Common myeloid progenitor, CD34-positive (primary cell): ENCODE data around the gene CCL8.

ENCODE experiments used
- CTCF ChIA-PET: fragments of 350-600 bp; sonication (Branson Sonifier 250); formaldehyde crosslinking; loops from one replicate; lab custom pipeline; 2021; ENCODE audit warnings: antibody characterized with exemption; lab: Charles Lee
- POLR2A ChIA-PET: fragments of 350-600 bp; sonication (Branson Sonifier 250); formaldehyde crosslinking; loops from one replicate; lab custom pipeline; 2021; ENCODE audit warnings: antibody characterized with exemption; lab: Charles Lee
- DNase-seq, 3 donors: peaks; one replicate each; pipeline versions ENCODE4 v3.0.0 to v3.0.0-alpha.2; 2013
- H3K27ac ChIP-seq, 2 experiments: 1 replicate in 1 of 2; 2 replicates in 1 of 2; pipeline ENCODE4 v1.7.0; 2013; ENCODE audit warnings: inconsistent platforms in 2 of 2, low read length in 2 of 2, mild to moderate bottlenecking in 2 of 2, low read depth in 1 of 2, moderate library complexity in 1 of 2; ENCODE audit not compliant: severe bottlenecking in 2 of 2, insufficient read depth in 1 of 2, poor library complexity in 1 of 2
- H3K27me3 ChIP-seq, 5 experiments: replicated peaks in 2 of 5; 1 replicate in 3 of 5; 2 replicates in 2 of 5; pipeline versions ENCODE4 v1.6.1 to v1.7.0; 2013; ENCODE audit warnings: low read length in 4 of 5, mild to moderate bottlenecking in 2 of 5, moderate library complexity in 2 of 5, inconsistent platforms in 1 of 5; ENCODE audit not compliant: insufficient read depth in 5 of 5, control insufficient read depth in 4 of 5
- H3K36me3 ChIP-seq, 4 experiments: 1 replicate in 2 of 4; 2 replicates in 2 of 4; pipeline versions ENCODE4 v1.6.1 to v1.7.0; 2013; ENCODE audit warnings: low read length in 3 of 4, control low read depth in 1 of 4, mild to moderate bottlenecking in 1 of 4; ENCODE audit not compliant: control insufficient read depth in 4 of 4, insufficient read depth in 4 of 4
- H3K4me1 ChIP-seq, 4 experiments: 1 replicate in 3 of 4; 2 replicates in 1 of 4; pipeline versions ENCODE4 v1.6.1 to v1.7.1; 2013; ENCODE audit warnings: low read length in 3 of 4, mild to moderate bottlenecking in 3 of 4, control low read depth in 1 of 4, inconsistent platforms in 1 of 4, moderate library complexity in 1 of 4; ENCODE audit not compliant: control insufficient read depth in 4 of 4, insufficient read depth in 4 of 4; ENCODE audit errors: control extremely low read depth in 1 of 4
- H3K4me3 ChIP-seq, 7 experiments: 1 replicate in 4 of 7; 2 replicates in 3 of 7; pipeline versions ENCODE4 v1.5.1 to v1.7.0; 2013; ENCODE audit warnings: mild to moderate bottlenecking in 7 of 7, low read length in 6 of 7, moderate library complexity in 6 of 7, inconsistent platforms in 2 of 7, low read depth in 2 of 7, control low read depth in 1 of 7; ENCODE audit not compliant: insufficient read depth in 4 of 7, control insufficient read depth in 1 of 7; ENCODE audit errors: extremely low read depth in 1 of 7
- H3K9me3 ChIP-seq, 5 experiments: 1 replicate in 4 of 5; 2 replicates in 1 of 5; pipeline versions ENCODE4 v1.6.1 to v1.7.1; 2013; ENCODE audit warnings: low read length in 4 of 5, mild to moderate bottlenecking in 2 of 5, inconsistent platforms in 1 of 5, low read depth in 1 of 5, moderate library complexity in 1 of 5; ENCODE audit not compliant: control insufficient read depth in 4 of 5, insufficient read depth in 2 of 5; ENCODE audit errors: control extremely low read depth in 1 of 5
- WGBS: methylation state at CpG from one replicate; pipeline ENCODE4 v1.1.5; 2013; ENCODE audit not compliant: insufficient coverage; 5-methylcytosine and 5-hydroxymethylcytosine counted together

The CCL8 gene

GRCh38 chr17:34337701-34338100 lies 18.5 kb downstream of the CCL8 start:
- POLR2A ChIA-PET: no interaction called here
- no peak for DNase-seq
- Histone ChIP-seq H3K9me3 (no peaks in the 10 kb centered on the region), H3K4me1 (no peaks in the 10 kb centered on the region), H3K27ac (no peak overlapping the region), H3K27me3 (no peaks in the 10 kb centered on the region), H3K36me3 (no peaks in the 10 kb centered on the region), H3K4me3 (no peak overlapping the region)
- no CpG with 5 or more reads among the region's 1 CpG for WGBS
- CTCF ChIA-PET: no interaction called here

GRCh38 chr17:34339138-34339770 lies 20.0 kb downstream of the CCL8 start:
- 100% methylated on average over 1 of the region's 3 CpGs for WGBS
- Histone ChIP-seq H3K27me3 (no peaks in the 10 kb centered on the region), H3K4me1 (no peaks in the 10 kb centered on the region), H3K36me3 (no peaks in the 10 kb centered on the region), H3K9me3 (no peaks in the 10 kb centered on the region), H3K4me3 (no peak overlapping the region), H3K27ac (no peak overlapping the region)
- CTCF ChIA-PET: interaction anchor here (1.6 kb wide), 1 partner anchor 23 kb away, joined by 4 read pairs; no protein-coding TSS in a partner anchor
- DNase-seq: no peak
- POLR2A ChIA-PET: no interaction called here

GRCh38 chr17:34341916-34342315 lies 22.7 kb downstream of the CCL8 start:
- no peak for DNase-seq
- 98% methylated on average over 2 of the region's 2 CpGs for WGBS
- H3K27me3 ChIP-seq: no peaks in the 10 kb centered on the region
- no peaks in the 10 kb centered on the region for H3K36me3 ChIP-seq
- no peak overlapping the region for H3K27ac ChIP-seq
- no peak overlapping the region for H3K4me3 ChIP-seq
- H3K4me1 ChIP-seq: no peaks in the 10 kb centered on the region
- ChIA-PET POLR2A (no interaction called here), CTCF (interaction anchor here (1.4 kb wide), 1 partner anchor 141 kb away, joined by 4 read pairs; no protein-coding TSS in a partner anchor)
- no peaks in the 10 kb centered on the region for H3K9me3 ChIP-seq

- DNase-seq: no peak
- Histone ChIP-seq H3K4me1 (no peaks in the 10 kb centered on the region), H3K27ac (no peak overlapping the region), H3K36me3 (no peaks in the 10 kb centered on the region), H3K9me3 (no peaks in the 10 kb centered on the region), H3K27me3 (peaks cover 0 to 4% (median 0%) of the 10 kb centered on the region in 5 experiments), H3K4me3 (no peak overlapping the region)
- ChIA-PET CTCF (no interaction called here), POLR2A (no interaction called here)
- 68% methylated on average over 3 of the region's 4 CpGs for WGBS
These were observed 27.8 kb downstream of the CCL8 start for GRCh38 chr17:34347063-34347462.

GRCh38 chr17:34349751-34350150 lies 30.5 kb downstream of the CCL8 start:
- POLR2A ChIA-PET: interaction anchor here (0.6 to 0.7 kb wide), 2 partner anchors 13 to 41 kb away, joined by 3 to 4 read pairs; partner anchors contain the start of gene CCL1
- Histone ChIP-seq H3K9me3 (no peaks in the 10 kb centered on the region), H3K4me1 (no peaks in the 10 kb centered on the region), H3K4me3 (no peak overlapping the region), H3K36me3 (no peaks in the 10 kb centered on the region), H3K27me3 (peaks cover 0 to 4% (median 0%) of the 10 kb centered on the region in 5 experiments), H3K27ac (no peak overlapping the region)
- 100% methylated on average over 4 of the region's 4 CpGs for WGBS
- DNase-seq: no peak
- CTCF ChIA-PET: interaction anchor here (0.6 to 2.7 kb wide), 3 partner anchors 11 to 149 kb away, joined by 7 to 13 read pairs (median 12); no protein-coding TSS in a partner anchor

- H3K36me3 ChIP-seq: no peaks in the 10 kb centered on the region
- H3K27me3 ChIP-seq: peaks cover 0 to 4% (median 0%) of the 10 kb centered on the region in 5 experiments
- H3K4me3 ChIP-seq: no peak overlapping the region
- no peak overlapping the region for H3K27ac ChIP-seq
- no peaks in the 10 kb centered on the region for H3K9me3 ChIP-seq
- ChIA-PET CTCF (interaction anchor here (2.6 kb wide), 1 partner anchor 10 kb away, joined by 13 read pairs; no protein-coding TSS in a partner anchor), POLR2A (no interaction called here)
- H3K4me1 ChIP-seq: no peaks in the 10 kb centered on the region
- no CpG with 5 or more reads among the region's 1 CpG for WGBS
- no peak for DNase-seq
These were observed 31.9 kb downstream of the CCL8 start for GRCh38 chr17:34351096-34351495.

GRCh38 chr17:34352191-34352590 lies 33.0 kb downstream of the CCL8 start:
- POLR2A ChIA-PET: no interaction called here
- no peak overlapping the region for H3K4me3 ChIP-seq
- H3K27me3 ChIP-seq: peaks cover 0 to 4% (median 0%) of the 10 kb centered on the region in 5 experiments
- H3K9me3 ChIP-seq: no peaks in the 10 kb centered on the region
- CTCF ChIA-PET: interaction anchor here (1.0 to 1.3 kb wide), 2 partner anchors 9 to 150 kb away, joined by 6 read pairs; no protein-coding TSS in a partner anchor
- DNase-seq: no peak
- H3K4me1 ChIP-seq: no peaks in the 10 kb centered on the region
- no peak overlapping the region for H3K27ac ChIP-seq
- H3K36me3 ChIP-seq: no peaks in the 10 kb centered on the region
